GM21825 (cell line): ENCODE results near the gene NUDCD3.
A peak's percentile ranks its signal among the peaks of the same experiment; 100 is the strongest.

Experiments
- ATAC-seq: cut with Tn5 transposase; IDR thresholded peaks from one replicate; pipeline ENCODE4 v1.9.1; 2021; ENCODE audit warnings: mild to moderate bottlenecking, moderate library complexity; ENCODE audit not compliant: unreplicated experiment

Gene NUDCD3

GRCh38 chr7:44490351-44491200, at the start of gene NUDCD3:
Gene NUDCD3, minus strand, starts transcription at chr7:44490658. Its CDS starts 58 bp downstream, at chr7:44490600.
- ATAC-seq: peak; percentile 91

GRCh38 chr7:44539669-44540506, 49.4 kb upstream of the NUDCD3 start:
- no peak for ATAC-seq

GRCh38 chr7:44538798-44539668, 48.6 kb upstream of the NUDCD3 start:
- ATAC-seq: no peak

GRCh38 chr7:44538093-44538797, 47.8 kb upstream of the NUDCD3 start:
- no peak for ATAC-seq

GRCh38 chr7:44537442-44537841, 47.0 kb upstream of the NUDCD3 start:
- no peak for ATAC-seq

GRCh38 chr7:44536090-44536489, 45.6 kb upstream of the NUDCD3 start:
- ATAC-seq: no peak

GRCh38 chr7:44535348-44536064, 45.0 kb upstream of the NUDCD3 start:
- ATAC-seq: no peak

GRCh38 chr7:44534501-44534900, 44.0 kb upstream of the NUDCD3 start:
- no peak for ATAC-seq

- ATAC-seq: no peak
Measured at GRCh38 chr7:44534087-44534486, 43.6 kb upstream of the NUDCD3 start.

- no peak for ATAC-seq
Measured at GRCh38 chr7:44533301-44534055, 43.0 kb upstream of the NUDCD3 start.

- no peak for ATAC-seq
Measured at GRCh38 chr7:44531421-44532380, 41.2 kb upstream of the NUDCD3 start.

GRCh38 chr7:44530990-44531389, 40.5 kb upstream of the NUDCD3 start:
- no peak for ATAC-seq

- ATAC-seq: no peak
Measured at GRCh38 chr7:44524811-44525388, 34.4 kb upstream of the NUDCD3 start.

GRCh38 chr7:44522315-44522714, 31.9 kb upstream of the NUDCD3 start:
- ATAC-seq: no peak

- ATAC-seq: no peak
Measured at GRCh38 chr7:44521347-44522095, 31.1 kb upstream of the NUDCD3 start.

- ATAC-seq: no peak
Measured at GRCh38 chr7:44520574-44520973, 30.1 kb upstream of the NUDCD3 start.

GRCh38 chr7:44519546-44519945, 29.1 kb upstream of the NUDCD3 start:
- ATAC-seq: no peak
